GM06990 (cell line): ENCODE results near the gene DLK1.

Source experiments
- DNase-seq: peaks from one replicate; pipeline ENCODE4 v3.0.0-alpha.2; 2011; ENCODE audit not compliant: insufficient read length; ENCODE audit errors: extremely low read depth
- H3K27me3 ChIP-seq: replicated peaks from 2 replicates; pipeline ENCODE4 v1.6.0; 2011; ENCODE audit warnings: low read length; ENCODE audit not compliant: control insufficient read depth, insufficient read depth
- H3K36me3 ChIP-seq: 2 replicates; pipeline ENCODE4 v1.5.1; 2011; ENCODE audit warnings: low read length; ENCODE audit not compliant: control insufficient read depth, insufficient read depth
- H3K4me3 ChIP-seq: replicated peaks from 2 replicates; pipeline ENCODE4 v1.5.1; 2011; ENCODE audit warnings: low read depth, mild to moderate bottlenecking, control low read depth, low read length
- CTCF ChIP-seq: IDR thresholded peaks from 2 replicates; pipeline ENCODE4 v1.5.1; 2011; ENCODE audit warnings: low read length, control low read depth, mild to moderate bottlenecking, inconsistent platforms; ENCODE audit not compliant: insufficient read depth, poor library complexity, severe bottlenecking

DLK1 gene

GRCh38 chr14:100765296-100765695 lies 38.6 kb downstream of the DLK1 start:
- DNase-seq: no peak
- no peak for TF ChIP-seq CTCF
- no peaks in the 10 kb centered on the region for H3K36me3 ChIP-seq
- no peaks in the 10 kb centered on the region; the same call in 1 of the 2 replicates for H3K27me3 ChIP-seq
- H3K4me3 ChIP-seq: no peak overlapping the region

GRCh38 chr14:100765991-100766390 lies 39.3 kb downstream of the DLK1 start:
- no peak for DNase-seq
- Histone ChIP-seq H3K36me3 (no peaks in the 10 kb centered on the region), H3K27me3 (no peaks in the 10 kb centered on the region; the same call in 1 of the 2 replicates), H3K4me3 (no peak overlapping the region)
- TF ChIP-seq CTCF: no peak

GRCh38 chr14:100767003-100767787 lies 40.5 kb downstream of the DLK1 start:
- no peak for DNase-seq
- H3K27me3 ChIP-seq: no peaks in the 10 kb centered on the region; the same call in 1 of the 2 replicates

GRCh38 chr14:100767788-100768536 lies 41.3 kb downstream of the DLK1 start:
- H3K27me3 ChIP-seq: no peaks in the 10 kb centered on the region; the same call in 1 of the 2 replicates
- TF ChIP-seq CTCF: no peak
- H3K4me3 ChIP-seq: no peak overlapping the region
- DNase-seq: no peak
- H3K36me3 ChIP-seq: no peaks in the 10 kb centered on the region

More at GRCh38 chr14:100767003-100767787, 40.5 kb downstream of the DLK1 start:
- H3K4me3 ChIP-seq: no peak overlapping the region
- H3K36me3 ChIP-seq: no peaks in the 10 kb centered on the region
- no peak for TF ChIP-seq CTCF

- TF ChIP-seq CTCF: no peak
- H3K27me3 ChIP-seq: no peaks in the 10 kb centered on the region; the same call in 1 of the 2 replicates
- no peak overlapping the region for H3K4me3 ChIP-seq
- DNase-seq: no peak
- no peaks in the 10 kb centered on the region for H3K36me3 ChIP-seq
Observed at GRCh38 chr14:100769035-100769939, 42.6 kb downstream of the DLK1 start.
